B cell (primary cell): Measurements from ENCODE around the gene FBN1. TPM values are rescaled to one million over a fixed set of nuclear protein-coding genes. Genes with fewer than 3 reads are reported as not detected.

ENCODE experiments used
- ATAC-seq: fragments of 200-7000 bp; cut with Tn5 transposase; one replicate; pipeline ENCODE4 v1.10.0; 2021; ENCODE audit warnings: low read depth, mild to moderate bottlenecking, moderate number of reproducible peaks, moderate library complexity
- CTCF ChIA-PET: fragments of 350-600 bp; sonication (Branson Sonifier 250); formaldehyde crosslinking; loops from one replicate; lab custom pipeline; 2021; ENCODE audit warnings: antibody characterized with exemption, inconsistent platforms; lab: Charles Lee
- POLR2A ChIA-PET: fragments of 350-600 bp; sonication (Branson Sonifier 250); formaldehyde crosslinking; loops from one replicate; lab custom pipeline; 2021; ENCODE audit warnings: antibody characterized with exemption; lab: Charles Lee
- DNase-seq: peaks from one replicate; pipeline ENCODE4 v3.0.0; 2013
- H2AFZ ChIP-seq: 2 replicates; pipeline ENCODE4 v1.6.1; 2012; ENCODE audit warnings: mild to moderate bottlenecking, low read depth, low read length; ENCODE audit not compliant: insufficient read depth, poor library complexity, severe bottlenecking
- H3K27ac ChIP-seq, 2 donors: 1 replicate in 1 of 2; 2 replicates in 1 of 2; pipeline ENCODE4 v1.5.1; 2012 to 2013; ENCODE audit warnings: low read length in 2 of 2, mild to moderate bottlenecking in 2 of 2, moderate library complexity in 1 of 2
- H3K27me3 ChIP-seq, 4 experiments: fragments of 200-600 bp in 1 of 4; sonication (generic) in 1 of 4; replicated peaks in 1 of 4; 1 replicate in 2 of 4; 2 replicates in 2 of 4; pipeline versions ENCODE4 v1.6.1 to v1.7.0; 2013 to 2016; ENCODE audit warnings: low read length in 3 of 4, mild to moderate bottlenecking in 2 of 4, mixed read lengths in 1 of 4, moderate library complexity in 1 of 4; ENCODE audit not compliant: insufficient read depth in 4 of 4, control insufficient read depth in 3 of 4; ENCODE audit errors: control extremely low read depth in 1 of 4
- H3K36me3 ChIP-seq, 2 experiments: replicated peaks in 1 of 2; 1 replicate in 1 of 2; 2 replicates in 1 of 2; pipeline versions ENCODE4 v1.6.1 to v1.7.1; 2013; ENCODE audit warnings: low read length in 1 of 2; ENCODE audit not compliant: insufficient read depth in 2 of 2, control insufficient read depth in 1 of 2; ENCODE audit errors: control extremely low read depth in 1 of 2, extremely low read depth in 1 of 2
- H3K4me1 ChIP-seq, 2 donors: fragments of 200-600 bp in 1 of 2; sonication (generic) in 1 of 2; 1 replicate in 1 of 2; 2 replicates in 1 of 2; pipeline versions ENCODE4 v1.5.1 to v1.6.1; 2013 to 2017; ENCODE audit warnings: low read length in 2 of 2; ENCODE audit not compliant: control insufficient read depth in 2 of 2, insufficient read depth in 2 of 2
- H3K4me2 ChIP-seq: replicated peaks from 2 replicates; pipeline ENCODE3; 2012; ENCODE audit warnings: mild to moderate bottlenecking, low read depth, low read length; ENCODE audit not compliant: poor library complexity, severe bottlenecking
- H3K4me3 ChIP-seq, 5 experiments: fragments of 200-600 bp in 1 of 5; sonication (generic) in 1 of 5; 1 replicate in 3 of 5; 2 replicates in 2 of 5; pipeline versions ENCODE4 v1.5.1 to v1.7.0; 2011 to 2016; ENCODE audit warnings: low read length in 4 of 5, mild to moderate bottlenecking in 4 of 5, low read depth in 2 of 5, control low read depth in 1 of 5, moderate library complexity in 1 of 5; ENCODE audit not compliant: insufficient read depth in 1 of 5; ENCODE audit errors: control extremely low read depth in 1 of 5, extremely low read depth in 1 of 5
- H3K79me2 ChIP-seq: fragments of 200-600 bp; sonication (generic); one replicate; pipeline ENCODE4 v1.6.0; 2016; ENCODE audit warnings: low read length; ENCODE audit not compliant: control insufficient read depth, insufficient read depth
- H3K9ac ChIP-seq: fragments of 200-600 bp; sonication (generic); 2 replicates; pipeline ENCODE4 v1.6.1; 2017; ENCODE audit warnings: mild to moderate bottlenecking, low read length, moderate library complexity
- H3K9me3 ChIP-seq, 3 donors: one replicate each; pipeline versions ENCODE4 v1.6.1 to v1.7.1; 2013; ENCODE audit warnings: low read length in 2 of 3; ENCODE audit not compliant: control insufficient read depth in 2 of 3, insufficient read depth in 1 of 3; ENCODE audit errors: control extremely low read depth in 1 of 3
- H4K20me1 ChIP-seq: 2 replicates; pipeline ENCODE4 v1.6.0; 2012; ENCODE audit warnings: mild to moderate bottlenecking, low read length; ENCODE audit not compliant: insufficient read depth, control insufficient read depth, poor library complexity, severe bottlenecking
- H3K27ac Mint-ChIP-seq: one replicate; pipeline ENCODE4 v1.8.0; 2021; ENCODE audit warnings: mixed read lengths
- H3K27me3 Mint-ChIP-seq: one replicate; pipeline ENCODE4 v1.8.0; 2021; ENCODE audit warnings: mixed read lengths
- H3K4me1 Mint-ChIP-seq: one replicate; pipeline ENCODE4 v1.8.0; 2021; ENCODE audit warnings: mixed read lengths
- H3K4me3 Mint-ChIP-seq: one replicate; pipeline ENCODE4 v1.8.0; 2021; ENCODE audit warnings: mixed read lengths
- H3K9me3 Mint-ChIP-seq: one replicate; pipeline ENCODE4 v1.8.0; 2022; ENCODE audit warnings: mixed read lengths; ENCODE audit not compliant: insufficient read depth
- CTCF ChIP-seq: fragments of 200-600 bp; IDR thresholded peaks from one replicate; pipeline ENCODE4 v1.8.0; 2022; ENCODE audit warnings: antibody characterized with exemption, mild to moderate bottlenecking
- EZH2 ChIP-seq: IDR thresholded peaks from 2 replicates; pipeline ENCODE4 v1.6.1; 2012; ENCODE audit warnings: borderline replicate concordance, low read depth, mild to moderate bottlenecking, moderate library complexity, low read length; ENCODE audit not compliant: insufficient read depth, poor library complexity, severe bottlenecking
- WGBS: methylation state at CpG from one replicate; pipeline ENCODE4 v1.1.5; 2013; ENCODE audit warnings: missing lambda C conversion rate; ENCODE audit not compliant: insufficient coverage; 5-methylcytosine and 5-hydroxymethylcytosine counted together
- intact Hi-C: fragments of 100-400 bp; cut with micrococcal nuclease; formaldehyde crosslinking; loops from one replicate; pipeline ENCODE4 v1.10.0; 2022
- polyA plus RNA-seq: library from polyadenylated mRNA; depleted of rRNA; stranded (reverse); fragments of >200 nt; gene quantifications from 2 replicates; pipeline ENCODE4 v1.2.3, GENCODE V29; 2012
- total RNA-seq, 2 donors: library from RNA; stranded (reverse); fragments of 120-200 nt in 1 of 2; gene quantifications; 1 replicate in 1 of 2; 2 replicates in 1 of 2; pipeline versions ENCODE4 v1.2.3 to v1.2.4, GENCODE V29; 2013 to 2022

FBN1 gene
- total and polyA plus RNA-seq, 2 donors (not counting 1 experiment from before 2014, with no cell fraction given): 0.15 to 0.25 TPM

GRCh38 chr15:48530528-48530927, 115.0 kb downstream of the FBN1 start:
- H3K4me1 Mint-ChIP-seq: no peaks in the 10 kb centered on the region
- H3K27ac Mint-ChIP-seq: no peak overlapping the region
- H3K4me1 ChIP-seq: no peaks in the 10 kb centered on the region
- no peak for ATAC-seq
- 100% methylated on average over 2 of the region's 4 CpGs for WGBS
- H3K9me3 Mint-ChIP-seq: no peaks in the 10 kb centered on the region
- H2AFZ ChIP-seq: no peak overlapping the region
- intact Hi-C loops: no loop called here
- no peaks in the 10 kb centered on the region for H3K27me3 Mint-ChIP-seq
- ChIA-PET CTCF (interaction anchor here (0.7 kb wide), 1 partner anchor 259 kb away, joined by 3 read pairs; no protein-coding TSS in a partner anchor), POLR2A (no interaction called here)
- H3K4me3 Mint-ChIP-seq: no peak overlapping the region
- no peak overlapping the region for H3K4me2 ChIP-seq
- H3K36me3 ChIP-seq: no peaks in the 10 kb centered on the region
- H3K9me3 ChIP-seq: no peaks in the 10 kb centered on the region
- H3K79me2 ChIP-seq: no peaks in the 10 kb centered on the region
- no peaks in the 10 kb centered on the region for H3K27me3 ChIP-seq
- no peak overlapping the region for H3K27ac ChIP-seq
- no peak overlapping the region for H3K4me3 ChIP-seq
- no peak overlapping the region for H3K9ac ChIP-seq
- TF ChIP-seq CTCF: no peak
- DNase-seq: no peak
- no peaks in the 10 kb centered on the region for H4K20me1 ChIP-seq

GRCh38 chr15:48528921-48529320, 116.6 kb downstream of the FBN1 start:
- Histone ChIP-seq H3K9me3 (no peaks in the 10 kb centered on the region), H3K4me1 (no peaks in the 10 kb centered on the region), H3K36me3 (no peaks in the 10 kb centered on the region), H3K4me2 (no peak overlapping the region), H3K4me3 (no peak overlapping the region), H3K79me2 (no peaks in the 10 kb centered on the region), H4K20me1 (no peaks in the 10 kb centered on the region), H2AFZ (no peak overlapping the region), H3K27ac (no peak overlapping the region), H3K27me3 (no peaks in the 10 kb centered on the region), H3K9ac (no peak overlapping the region)
- Mint-ChIP-seq H3K4me3 (no peak overlapping the region), H3K4me1 (no peaks in the 10 kb centered on the region), H3K27me3 (no peaks in the 10 kb centered on the region), H3K9me3 (no peaks in the 10 kb centered on the region), H3K27ac (no peak overlapping the region)
- 85% methylated on average over 3 of the region's 4 CpGs for WGBS
- ATAC-seq (no peak), DNase-seq (no peak)
- intact Hi-C loops: no loop called here
- ChIA-PET POLR2A (no interaction called here), CTCF (no interaction called here)
- TF ChIP-seq EZH2 (no peak), CTCF (no peak)
